C1 segment of cervical spinal cord (tissue), 14 donors: ENCODE measurements around the gene ZNF606.

Source experiments
- DNase-seq, 14 donors: peaks; one replicate each; lab custom pipeline; 2025; lab: John Stamatoyannopoulos, UW

ZNF606 gene

GRCh38 chr19:58002384-58003173, at the start of gene ZNF606:
Gene ZNF606, minus strand, starts transcription at chr19:58002820. Its CDS starts 1,501 bp downstream, at chr19:58001319.
- DNase-seq: peak; percentile 15 to 89 (median 78)

DNA sequence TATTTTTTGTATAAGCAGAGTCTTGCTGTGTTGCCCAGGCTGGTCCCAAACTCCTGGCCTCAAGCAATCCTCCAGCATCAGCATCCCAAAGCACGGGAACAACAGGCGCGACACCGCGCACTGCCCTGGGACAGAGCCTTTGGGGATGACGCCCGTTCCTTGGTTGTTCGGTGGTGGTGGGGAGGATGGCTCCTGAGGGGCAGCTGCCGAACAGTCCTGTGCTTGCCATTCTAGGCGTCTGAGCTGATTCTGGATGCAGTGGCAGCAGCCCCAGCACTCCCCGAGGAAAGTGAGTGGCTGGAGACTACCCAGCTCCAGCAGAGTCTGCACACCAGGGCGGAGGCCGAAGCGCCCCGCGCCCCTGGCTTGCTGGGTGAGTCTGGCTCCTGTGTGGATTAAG, 49.6 kb upstream of the ZNF606 start:
- no peak for DNase-seq

DNA sequence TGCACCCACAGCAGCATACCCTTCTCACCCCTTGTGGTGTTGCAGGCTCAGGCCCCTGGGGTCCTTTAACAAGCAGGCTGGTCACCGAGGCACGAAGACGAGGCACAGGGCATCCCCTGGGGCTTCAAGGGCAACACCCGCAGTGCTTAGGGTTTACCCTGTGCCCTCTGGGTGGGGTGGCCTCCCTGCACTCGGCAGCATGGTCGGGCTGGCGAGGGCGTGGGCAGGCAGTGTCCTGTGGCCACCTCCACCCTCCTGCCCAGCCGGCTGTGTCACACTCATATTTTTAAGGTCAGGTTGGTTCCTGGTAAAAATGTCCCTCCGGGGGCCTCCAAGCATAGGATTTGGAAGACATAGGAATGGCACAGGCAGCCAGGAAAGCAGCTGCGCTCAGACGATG, 45.1 kb upstream of the ZNF606 start:
- no peak for DNase-seq

GRCh38 chr19:58046856-58047255, 44.2 kb upstream of the ZNF606 start:
- no peak for DNase-seq

GRCh38 chr19:58045411-58046050, 42.9 kb upstream of the ZNF606 start:
- DNase-seq: no peak

DNA sequence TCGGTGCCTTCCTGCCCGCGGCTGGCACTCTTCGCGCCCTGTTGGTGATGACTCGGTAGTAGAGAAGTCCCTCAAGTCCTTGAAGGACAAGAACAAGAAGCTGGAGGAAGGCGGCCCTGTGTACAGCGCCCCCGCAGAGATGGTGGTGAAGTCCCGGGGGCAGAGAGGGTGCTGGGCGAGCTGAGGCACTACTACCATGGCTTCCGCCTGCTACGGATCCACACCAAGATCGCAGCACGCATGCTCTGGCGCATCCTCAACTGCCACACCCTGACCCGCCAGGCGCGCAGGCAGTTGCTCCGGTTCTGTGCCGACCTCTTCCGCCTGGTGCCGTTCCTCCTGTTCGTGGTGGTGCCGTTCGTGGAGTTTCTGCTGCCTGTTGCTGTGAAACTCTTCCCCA, 42.3 kb upstream of the ZNF606 start:
- DNase-seq: no peak

- DNase-seq: no peak
Measured at GRCh38 chr19:58044391-58044790, 41.8 kb upstream of the ZNF606 start.

DNA sequence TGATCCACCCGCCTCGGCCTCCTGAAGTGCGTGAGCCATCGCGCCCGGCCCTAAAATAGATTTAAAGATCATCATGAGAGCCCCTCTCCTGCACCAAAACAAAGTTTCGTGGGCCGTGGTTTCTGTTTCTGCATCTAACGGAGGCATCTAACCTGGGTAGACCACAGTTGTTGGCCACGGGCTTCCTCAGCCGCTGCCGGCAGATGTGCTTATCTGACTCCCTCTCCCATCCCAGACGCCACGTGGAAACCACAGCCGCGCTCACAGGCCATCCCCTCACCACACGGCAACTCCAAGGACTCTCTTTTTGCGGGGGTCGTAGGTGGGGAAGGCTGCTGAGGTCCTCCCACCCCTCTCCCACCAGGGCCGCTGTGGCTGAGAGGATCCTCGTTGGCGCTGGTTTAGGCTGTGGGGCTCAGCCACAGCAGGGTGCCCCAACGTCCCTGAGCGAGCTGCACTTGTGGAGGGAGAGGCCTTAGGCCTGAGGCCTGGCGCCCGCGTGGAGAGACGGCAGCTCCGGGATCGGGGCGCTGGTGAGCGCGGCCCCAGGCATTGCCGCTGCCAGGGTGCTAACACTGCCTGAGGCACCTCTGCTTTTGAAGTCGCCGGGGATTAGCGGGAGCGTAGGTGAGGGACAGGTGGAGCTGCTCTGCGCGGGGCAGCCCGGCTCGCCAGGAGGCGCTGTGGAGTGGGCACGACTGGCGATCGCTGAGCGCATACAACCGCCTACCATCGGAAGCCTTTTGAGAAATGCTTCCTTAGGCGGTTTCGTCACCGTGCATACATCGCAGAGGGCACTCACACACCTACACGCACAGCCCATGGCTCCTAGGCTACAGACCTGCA, 40.1 kb upstream of the ZNF606 start:
- DNase-seq: no peak

DNA sequence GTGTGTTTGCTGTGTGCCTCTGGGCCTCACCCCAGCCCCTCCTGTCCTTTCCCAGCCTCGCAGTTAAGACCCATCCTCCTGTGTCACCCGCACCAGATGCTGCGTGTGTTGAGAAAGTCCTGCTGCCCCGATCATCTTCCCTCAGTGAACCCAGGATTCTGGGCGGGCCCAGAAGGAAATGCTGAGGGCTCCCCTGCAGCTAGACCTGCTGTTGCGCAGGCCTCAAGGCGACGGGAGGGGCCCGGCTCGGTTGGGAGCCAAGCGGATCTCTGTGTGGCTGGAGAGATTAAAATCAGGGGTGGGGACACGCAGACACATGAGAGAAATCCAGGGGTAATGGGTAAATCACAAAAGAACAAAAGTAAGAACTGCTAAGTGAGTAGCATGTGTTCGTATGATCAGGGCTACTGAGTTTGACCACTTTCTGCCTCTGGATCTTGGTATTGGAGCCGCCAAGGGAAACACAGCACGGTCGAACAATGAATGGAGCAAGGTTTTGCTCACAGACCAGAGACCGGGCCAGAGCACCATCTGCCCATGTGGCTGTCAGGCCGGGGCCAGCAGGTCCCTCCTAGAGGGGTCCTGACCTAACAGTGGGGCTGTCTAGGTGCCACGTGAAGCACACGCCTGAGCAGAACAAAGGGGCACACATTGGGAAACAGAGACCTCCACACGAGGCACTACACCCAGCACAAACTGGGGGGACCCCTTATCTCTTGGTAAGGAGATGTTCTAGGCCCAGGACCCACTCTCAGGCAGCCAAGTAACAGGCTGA, 38.3 kb upstream of the ZNF606 start:
- DNase-seq: no peak

GRCh38 chr19:58038688-58039204, 36.1 kb upstream of the ZNF606 start:
- no peak for DNase-seq

DNA sequence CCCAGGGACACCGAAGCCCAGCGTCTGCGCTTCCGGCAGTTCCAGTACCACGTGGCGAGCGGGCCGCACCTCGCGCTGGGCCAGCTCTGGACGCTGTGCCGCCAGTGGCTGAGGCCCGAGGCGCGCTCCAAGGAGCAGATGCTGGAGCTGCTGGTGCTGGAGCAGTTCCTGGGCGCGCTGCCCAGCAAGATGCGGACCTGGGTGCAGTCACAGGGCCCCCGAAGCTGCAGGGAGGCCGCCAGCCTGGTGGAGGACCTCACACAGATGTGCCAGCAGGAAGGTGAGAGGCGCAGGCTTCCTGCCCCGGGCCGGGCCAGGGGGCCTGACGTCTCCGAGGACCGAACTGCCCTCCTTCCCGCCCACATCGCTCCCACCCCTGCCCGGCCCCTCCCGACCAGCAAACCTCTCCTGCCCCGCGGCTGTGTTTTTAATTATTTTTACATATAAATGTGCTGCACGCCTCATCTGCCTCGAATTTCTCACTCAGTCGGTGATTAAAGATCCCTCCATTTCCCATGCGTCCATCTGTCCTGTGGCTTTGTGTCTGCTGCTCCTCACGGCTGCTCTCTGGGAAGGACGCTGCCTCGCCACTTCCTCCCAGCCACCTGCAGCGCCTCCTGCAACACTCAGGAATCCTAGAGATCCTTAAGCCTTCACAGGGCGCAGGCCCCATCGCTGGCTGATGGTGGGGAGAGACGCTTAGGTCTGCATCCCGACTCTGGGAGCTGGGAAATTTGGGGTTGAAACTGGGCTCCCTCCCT, 35.5 kb upstream of the ZNF606 start:
- DNase-seq: peak in 7 of 14 donors; percentile 0 to 58 (median 16)

- DNase-seq: no peak
Measured at GRCh38 chr19:58035863-58036262, 33.2 kb upstream of the ZNF606 start.

DNA sequence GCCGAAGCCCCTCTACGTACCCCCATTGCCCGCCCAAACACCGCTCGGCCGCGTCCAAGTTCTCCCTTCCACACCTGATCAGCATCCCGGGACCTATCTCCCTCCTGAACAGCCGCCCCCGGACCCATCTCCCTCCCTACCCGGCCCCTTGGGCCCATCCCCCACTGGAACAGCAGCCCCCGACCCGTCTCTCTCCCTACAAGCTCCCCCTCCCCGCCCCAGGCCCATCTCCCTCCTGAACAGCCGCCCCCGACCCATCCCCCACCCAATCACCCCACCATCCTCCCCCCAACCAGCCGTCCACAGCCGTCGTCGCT, 31.8 kb upstream of the ZNF606 start:
- peak in 1 of 14 donors; percentile 8 for DNase-seq

GRCh38 chr19:58033741-58034476, 31.3 kb upstream of the ZNF606 start, which contains the start of gene ZSCAN1:
Gene ZSCAN1, plus strand, starts transcription at chr19:58034025. Its CDS starts 3,812 bp downstream, at chr19:58037837.
- DNase-seq: peak; percentile 31 to 91 (median 80)

DNA sequence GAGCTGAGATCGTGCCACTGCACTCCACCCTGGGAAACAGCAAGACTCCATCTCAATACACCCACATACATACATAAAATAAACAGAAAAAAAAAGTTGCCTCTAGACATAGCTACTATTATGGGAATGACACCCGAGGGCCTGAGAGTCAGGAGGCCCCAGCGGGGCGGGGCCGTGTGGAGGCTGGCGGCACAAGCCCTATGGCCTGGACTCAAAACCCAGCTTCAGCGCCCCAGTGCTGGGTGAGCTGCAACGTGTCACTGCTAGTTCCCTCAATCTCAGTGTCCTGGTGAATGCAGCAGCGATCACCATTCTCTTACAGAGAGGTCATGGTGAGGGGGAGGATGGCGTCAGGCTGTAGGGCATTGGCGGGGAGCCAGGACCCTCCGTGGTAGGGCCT, 22.0 kb upstream of the ZNF606 start:
- DNase-seq: no peak

GRCh38 chr19:58022283-58022660, 19.7 kb upstream of the ZNF606 start:
- no peak for DNase-seq

DNA sequence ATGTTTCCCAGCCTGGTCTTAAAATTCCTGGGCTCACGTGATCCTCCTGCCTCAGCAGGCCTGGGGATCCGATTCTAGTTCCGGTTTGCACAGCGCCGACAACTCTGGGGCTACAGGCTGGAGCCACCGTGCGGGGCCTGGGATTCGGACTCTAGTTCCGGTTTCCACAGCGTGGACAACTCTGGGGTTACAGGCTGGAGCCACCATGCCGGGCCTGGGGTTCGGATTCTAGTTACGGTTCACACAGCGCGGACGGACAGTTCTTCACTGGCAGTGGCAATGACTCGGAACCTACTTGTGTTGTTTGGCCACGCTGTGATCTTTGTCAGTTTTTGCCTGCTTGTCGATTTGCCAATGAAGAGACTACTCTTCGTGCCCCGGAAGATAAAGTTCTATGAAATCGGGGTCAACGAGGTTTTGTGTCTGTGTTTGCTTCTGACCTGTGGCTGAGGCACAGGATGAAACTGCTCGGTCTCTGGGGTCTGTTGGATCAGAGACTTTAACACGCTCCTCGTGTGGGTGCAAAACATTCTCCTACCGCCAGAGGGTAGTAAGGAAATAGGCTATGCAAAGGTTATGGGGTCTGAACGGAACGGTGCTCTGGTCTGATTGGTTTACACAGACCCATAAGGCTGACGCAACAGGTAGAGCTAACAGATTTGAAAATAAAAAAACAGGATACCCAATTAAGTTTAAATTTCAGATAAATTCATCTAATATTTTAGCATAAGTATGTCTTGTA, 19.1 kb upstream of the ZNF606 start:
- DNase-seq: peak in 11 of 14 donors; percentile 4 to 58 (median 14)

DNA sequence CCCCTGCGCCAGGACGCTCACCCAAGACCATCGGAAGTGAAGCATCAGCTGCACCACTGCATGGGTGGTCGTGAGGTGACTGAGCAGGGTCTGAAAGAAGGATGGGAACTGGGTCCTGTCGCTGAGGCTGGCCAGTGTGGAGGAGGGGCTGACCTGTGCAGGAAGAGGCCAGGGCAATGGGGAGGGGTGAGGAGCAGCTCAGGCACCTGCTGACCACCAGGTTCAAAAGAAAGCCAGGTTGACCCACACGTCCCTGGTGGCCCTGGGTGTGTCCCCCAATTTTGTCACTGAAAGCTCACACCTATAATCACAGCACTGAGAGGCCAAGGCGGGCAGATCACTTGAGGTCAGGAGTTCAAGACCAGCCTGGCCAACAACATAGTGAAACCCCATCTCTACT, 17.5 kb upstream of the ZNF606 start:
- no peak for DNase-seq

DNA sequence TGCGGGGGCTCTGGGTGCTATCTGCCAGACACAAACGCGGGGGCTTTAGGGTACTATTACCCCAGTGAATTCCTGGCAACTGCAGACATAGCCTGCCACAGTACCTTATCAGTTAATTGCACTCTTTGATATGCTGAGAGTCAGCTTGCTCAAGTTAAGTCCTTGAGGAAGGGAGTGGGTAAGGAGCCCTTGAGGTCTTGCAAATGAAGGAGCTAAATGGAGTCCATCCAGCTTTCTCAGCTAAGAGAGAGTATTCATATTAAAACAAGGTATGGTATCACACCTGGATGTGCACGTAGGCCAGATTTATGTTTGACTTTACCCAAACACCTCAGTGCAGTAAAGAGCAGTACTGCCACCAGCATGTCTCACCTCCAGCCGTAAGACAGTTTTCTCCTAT, 11.5 kb upstream of the ZNF606 start:
- DNase-seq: no peak
